Stimulated activated naive CD8-positive, alpha-beta T cell treated with anti-CD3 and anti-CD28 coated beads, Interleukin-15, amount 100 ng/mL, for 72 hours (primary cell): Measurements from ENCODE around the gene SYT1.

Experiments used
- ATAC-seq: fragments of 150-1000 bp; cut with Tn5 transposase; 2 replicates; pipeline ENCODE4 v1.10.0; 2021; ENCODE audit warnings: mild to moderate bottlenecking, moderate library complexity
- DNase-seq, 2 donors: peaks; one replicate each; pipeline ENCODE4 v3.0.0; 2021 to 2022
- H3K27ac Mint-ChIP-seq, 2 donors: one replicate each; pipeline ENCODE4 v1.8.0; 2022; ENCODE audit warnings: mild to moderate bottlenecking in 2 of 2, mixed read lengths in 2 of 2, moderate library complexity in 2 of 2
- H3K27me3 Mint-ChIP-seq: one replicate; pipeline ENCODE4 v1.8.0; 2022; ENCODE audit warnings: mixed read lengths
- H3K4me1 Mint-ChIP-seq: one replicate; pipeline ENCODE4 v1.8.0; 2022; ENCODE audit warnings: mild to moderate bottlenecking, mixed read lengths
- H3K4me3 Mint-ChIP-seq, 2 donors: one replicate each; pipeline ENCODE4 v1.8.0; 2022; ENCODE audit warnings: mild to moderate bottlenecking in 2 of 2, mixed read lengths in 2 of 2, moderate library complexity in 1 of 2
- H3K9me3 Mint-ChIP-seq, 2 donors: one replicate each; pipeline ENCODE4 v1.8.0; 2022; ENCODE audit warnings: mixed read lengths in 2 of 2

SYT1 gene

DNA sequence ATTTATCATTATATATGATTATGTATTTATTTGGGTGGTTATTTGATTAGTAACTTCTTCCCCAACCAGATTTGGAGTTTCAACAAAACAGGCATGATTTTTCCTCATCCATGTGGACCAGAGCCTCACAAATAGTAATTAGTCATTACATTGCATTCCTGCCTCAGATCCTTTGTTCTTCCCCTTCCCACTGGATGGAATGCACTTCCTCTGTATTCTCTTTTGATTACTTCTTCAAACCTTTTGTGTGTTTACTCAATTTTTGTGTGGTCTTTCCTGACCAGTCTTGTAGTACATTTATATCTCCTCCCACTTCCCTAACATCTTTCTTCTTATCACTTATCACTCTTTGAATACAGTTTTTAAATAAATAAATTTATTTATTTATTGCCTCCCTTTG, 15.5 kb downstream of the SYT1 start:
- no peak overlapping the region for H3K27ac Mint-ChIP-seq
- peaks cover 0 to 4% of the 10 kb centered on the region in 2 donors for H3K9me3 Mint-ChIP-seq
- no peak overlapping the region for H3K4me3 Mint-ChIP-seq
- no peaks in the 10 kb centered on the region for H3K4me1 Mint-ChIP-seq
- no peaks in the 10 kb centered on the region for H3K27me3 Mint-ChIP-seq
- ATAC-seq (no peak), DNase-seq (no peak)

DNA sequence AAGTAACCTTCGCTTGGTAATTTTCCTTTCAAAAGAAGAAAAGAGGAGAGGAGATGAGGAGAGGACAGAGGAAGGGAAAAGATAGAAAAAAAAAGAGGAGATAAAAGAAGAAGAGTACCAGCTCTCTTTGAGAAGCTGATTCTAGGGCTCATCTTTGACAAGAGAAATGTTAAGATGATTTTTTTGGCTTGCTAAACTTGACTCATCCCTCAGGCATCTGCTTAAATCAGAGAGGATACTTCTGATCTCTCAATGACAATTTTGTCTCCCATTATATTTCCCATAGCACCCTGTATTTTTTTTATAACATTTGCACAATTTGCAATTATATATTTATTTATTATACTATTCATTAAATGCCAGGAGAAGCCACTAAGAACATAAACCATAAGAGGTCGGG, 17.1 kb downstream of the SYT1 start:
- ATAC-seq (no peak), DNase-seq (no peak)
- no peaks in the 10 kb centered on the region for H3K27me3 Mint-ChIP-seq
- H3K9me3 Mint-ChIP-seq, result peaks cover 0 to 4% of the 10 kb centered on the region in 2 donors
- H3K4me3 Mint-ChIP-seq, result no peak overlapping the region
- H3K4me1 Mint-ChIP-seq, result no peaks in the 10 kb centered on the region
- H3K27ac Mint-ChIP-seq, result no peak overlapping the region

DNA sequence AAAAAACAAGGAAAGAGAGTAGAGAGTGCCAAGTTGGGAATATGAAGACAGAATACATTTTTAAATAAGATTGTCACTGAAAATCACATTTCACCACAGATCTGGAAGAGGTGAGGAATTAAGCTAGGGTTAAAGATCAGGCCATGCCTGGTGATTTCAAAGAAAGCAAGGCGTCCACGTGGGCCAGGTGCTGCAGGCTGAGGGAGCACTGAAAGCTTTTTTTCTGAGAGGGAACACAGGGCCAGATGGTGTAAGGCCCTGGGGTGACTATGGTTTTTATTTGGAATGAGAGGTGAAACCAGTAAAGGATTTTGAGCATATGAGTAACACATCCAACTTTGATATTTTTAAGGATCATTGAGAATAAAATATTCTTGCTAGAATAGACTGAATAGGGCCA, 20.9 kb downstream of the SYT1 start:
- DNase-seq, result no peak
- no peaks in the 10 kb centered on the region for H3K9me3 Mint-ChIP-seq
- no peaks in the 10 kb centered on the region for H3K27me3 Mint-ChIP-seq
- no peak overlapping the region for H3K4me3 Mint-ChIP-seq
- no peak for ATAC-seq
- H3K27ac Mint-ChIP-seq, result no peak overlapping the region
- no peaks in the 10 kb centered on the region for H3K4me1 Mint-ChIP-seq

DNA sequence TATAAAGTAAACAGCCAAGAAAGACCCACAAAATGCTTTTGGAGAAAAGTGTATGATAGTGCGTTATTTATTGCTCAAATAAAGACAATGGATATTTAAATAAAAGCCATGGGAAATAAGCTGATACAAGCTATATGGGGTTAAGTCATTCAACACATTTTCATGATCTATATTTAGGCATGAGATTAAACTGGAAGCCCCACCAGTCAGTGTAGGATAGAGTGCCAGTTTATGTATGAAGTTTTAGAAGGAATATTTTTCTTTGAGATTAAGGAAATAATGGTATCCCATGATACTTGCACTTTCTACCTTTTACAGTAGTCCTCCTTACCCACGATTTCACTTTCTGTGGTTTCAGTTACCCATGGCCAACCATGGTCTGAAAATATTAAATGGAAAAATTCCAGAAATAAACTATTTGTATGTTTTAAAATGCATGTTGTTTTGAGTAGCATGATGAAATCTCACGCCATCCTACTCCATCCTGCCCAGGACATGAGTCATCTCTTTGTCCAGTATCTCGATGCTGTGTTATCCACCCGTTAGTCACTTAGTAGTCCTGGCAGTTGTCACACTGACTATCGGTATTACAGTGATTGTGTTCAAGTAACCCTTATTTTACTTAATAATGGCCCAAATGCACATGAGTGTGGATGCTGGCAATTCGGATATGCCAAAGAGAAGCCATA, 22.3 kb downstream of the SYT1 start:
- H3K27ac Mint-ChIP-seq, result no peak overlapping the region
- no peak for ATAC-seq
- no peaks in the 10 kb centered on the region for H3K4me1 Mint-ChIP-seq
- no peak overlapping the region for H3K4me3 Mint-ChIP-seq
- no peaks in the 10 kb centered on the region for H3K9me3 Mint-ChIP-seq
- DNase-seq, result no peak
- H3K27me3 Mint-ChIP-seq, result no peaks in the 10 kb centered on the region

DNA sequence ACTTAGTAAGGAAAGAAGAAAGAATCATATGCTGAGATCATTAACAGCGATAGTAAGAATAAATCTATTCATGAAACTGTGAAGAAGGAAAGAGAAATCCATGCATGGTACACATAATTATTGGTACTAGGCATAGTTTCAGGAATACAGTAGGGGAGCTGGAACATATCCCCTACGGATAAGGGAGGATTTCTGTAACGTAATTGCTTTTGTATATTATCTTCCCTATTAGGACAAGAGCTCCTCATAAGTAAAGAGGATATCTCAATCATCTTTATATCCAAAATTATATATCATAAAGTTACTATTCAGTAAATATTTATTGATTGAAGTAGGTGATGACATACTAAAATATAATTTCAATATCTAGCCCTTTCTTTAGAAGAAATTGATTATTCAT, 22.9 kb downstream of the SYT1 start:
- no peaks in the 10 kb centered on the region for H3K9me3 Mint-ChIP-seq
- no peak overlapping the region for H3K4me3 Mint-ChIP-seq
- no peak for DNase-seq
- no peak overlapping the region for H3K27ac Mint-ChIP-seq
- H3K27me3 Mint-ChIP-seq, result no peaks in the 10 kb centered on the region
- no peaks in the 10 kb centered on the region for H3K4me1 Mint-ChIP-seq
- no peak for ATAC-seq

DNA sequence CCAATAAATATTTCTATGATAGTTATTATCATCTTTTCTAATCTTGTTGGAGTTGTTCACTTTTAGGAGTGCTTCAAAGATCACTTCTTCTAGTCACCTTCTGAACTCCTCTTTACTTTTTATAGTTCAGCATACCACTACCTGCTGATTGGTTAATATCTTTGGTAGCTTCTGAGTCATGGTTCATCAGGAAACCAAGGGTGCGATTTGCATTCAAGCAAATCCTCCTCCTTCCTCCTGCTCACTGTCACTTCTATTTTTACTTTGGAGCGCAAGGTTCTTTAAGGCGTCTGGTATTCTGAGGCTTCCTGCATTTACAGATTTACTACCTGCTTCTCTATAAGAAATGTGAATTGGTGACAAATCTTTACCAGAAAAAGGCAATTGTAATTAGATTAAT, 24.0 kb downstream of the SYT1 start:
- Mint-ChIP-seq H3K27me3 (no peaks in the 10 kb centered on the region), H3K9me3 (no peaks in the 10 kb centered on the region), H3K4me3 (no peak overlapping the region), H3K27ac (no peak overlapping the region), H3K4me1 (no peaks in the 10 kb centered on the region)
- no peak for DNase-seq
- ATAC-seq, result no peak

DNA sequence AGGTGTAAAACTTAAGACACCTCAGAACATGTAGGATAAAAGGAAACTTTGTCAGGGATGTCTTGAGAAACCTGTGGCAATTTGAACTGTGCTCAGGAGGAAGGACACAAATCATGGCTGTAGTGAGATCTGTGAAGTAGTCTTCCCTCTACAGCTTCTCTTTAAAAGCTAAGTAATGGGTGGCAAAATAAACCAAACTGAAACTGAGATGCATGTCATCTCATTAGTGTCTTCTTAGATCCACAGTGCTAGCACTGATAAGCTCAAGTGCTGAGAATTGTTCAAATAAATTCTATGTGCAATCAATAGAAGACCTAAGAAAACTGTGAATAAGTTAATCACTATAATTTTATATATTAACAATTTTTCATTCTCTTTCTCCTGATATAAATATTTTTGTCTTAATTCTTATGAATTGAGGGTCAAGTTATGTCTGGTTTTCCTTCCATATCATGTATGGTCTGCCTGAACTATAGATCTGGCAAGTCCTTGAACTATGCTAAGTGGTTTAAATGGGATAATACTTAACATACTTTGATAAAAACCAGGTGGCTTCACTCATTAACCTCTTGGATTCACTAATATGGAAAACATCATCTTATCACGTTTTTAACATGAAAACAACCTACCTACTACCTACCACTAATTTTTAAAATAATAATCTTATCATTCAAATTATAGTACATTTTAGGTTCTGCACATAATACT, 27.2 kb downstream of the SYT1 start:
- ATAC-seq, result no peak
- Mint-ChIP-seq H3K4me3 (no peak overlapping the region), H3K27ac (no peak overlapping the region), H3K27me3 (no peaks in the 10 kb centered on the region), H3K4me1 (no peaks in the 10 kb centered on the region), H3K9me3 (no peaks in the 10 kb centered on the region)
- DNase-seq, result no peak

DNA sequence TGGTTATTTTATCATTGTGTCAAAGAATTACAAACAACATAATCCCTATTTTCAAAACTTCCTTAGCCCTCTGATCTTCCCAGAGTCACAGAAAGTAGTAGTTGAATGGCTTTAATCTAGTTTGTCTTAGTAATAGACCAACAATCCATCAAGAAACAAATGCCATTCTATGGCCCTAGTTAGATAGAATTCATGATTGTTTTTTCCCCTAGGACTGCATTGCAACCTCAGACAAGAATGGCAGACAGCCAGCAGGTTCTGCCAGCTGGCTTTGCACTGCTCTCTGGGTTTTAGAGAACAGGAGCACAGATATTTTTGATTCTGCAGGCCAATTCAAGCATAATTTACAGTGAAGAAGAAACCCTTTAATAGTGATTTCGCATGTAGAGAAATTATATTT, 33.8 kb downstream of the SYT1 start:
- no peak for DNase-seq
- Mint-ChIP-seq H3K9me3 (no peaks in the 10 kb centered on the region), H3K4me1 (no peaks in the 10 kb centered on the region)

DNA sequence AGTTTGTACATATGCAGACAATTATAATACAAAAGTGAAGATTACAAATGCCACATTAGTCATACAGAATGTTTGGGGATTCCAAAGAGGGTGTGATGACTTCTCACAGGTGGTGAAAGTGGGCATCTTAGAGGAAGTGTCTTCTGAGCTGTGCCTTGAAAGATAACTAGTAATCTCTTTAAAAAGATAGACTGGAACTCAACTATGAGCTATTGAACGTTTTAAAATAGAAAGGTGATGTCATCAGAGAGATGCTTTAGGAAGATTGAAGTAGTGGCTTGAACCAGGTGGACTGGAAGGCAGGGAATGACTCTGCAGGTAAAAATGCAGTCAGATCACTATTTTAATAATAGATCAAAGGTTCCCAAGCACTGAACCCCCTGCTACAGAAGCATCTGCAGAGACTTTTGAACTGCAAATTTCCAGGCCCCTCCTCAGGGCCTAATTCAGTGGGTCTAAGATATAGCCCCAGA, 50.3 kb downstream of the SYT1 start:
- no peak for ATAC-seq
- Mint-ChIP-seq H3K27me3 (no peaks in the 10 kb centered on the region), H3K4me3 (no peak overlapping the region), H3K9me3 (peaks cover 13 to 14% of the 10 kb centered on the region in 2 donors), H3K27ac (no peak overlapping the region), H3K4me1 (no peaks in the 10 kb centered on the region)
- no peak for DNase-seq

More for the DNA sequence above, 33.8 kb downstream of the SYT1 start:
- ATAC-seq, result no peak
- no peak overlapping the region for H3K27ac Mint-ChIP-seq
- H3K27me3 Mint-ChIP-seq, result no peaks in the 10 kb centered on the region
- H3K4me3 Mint-ChIP-seq, result no peak overlapping the region

DNA sequence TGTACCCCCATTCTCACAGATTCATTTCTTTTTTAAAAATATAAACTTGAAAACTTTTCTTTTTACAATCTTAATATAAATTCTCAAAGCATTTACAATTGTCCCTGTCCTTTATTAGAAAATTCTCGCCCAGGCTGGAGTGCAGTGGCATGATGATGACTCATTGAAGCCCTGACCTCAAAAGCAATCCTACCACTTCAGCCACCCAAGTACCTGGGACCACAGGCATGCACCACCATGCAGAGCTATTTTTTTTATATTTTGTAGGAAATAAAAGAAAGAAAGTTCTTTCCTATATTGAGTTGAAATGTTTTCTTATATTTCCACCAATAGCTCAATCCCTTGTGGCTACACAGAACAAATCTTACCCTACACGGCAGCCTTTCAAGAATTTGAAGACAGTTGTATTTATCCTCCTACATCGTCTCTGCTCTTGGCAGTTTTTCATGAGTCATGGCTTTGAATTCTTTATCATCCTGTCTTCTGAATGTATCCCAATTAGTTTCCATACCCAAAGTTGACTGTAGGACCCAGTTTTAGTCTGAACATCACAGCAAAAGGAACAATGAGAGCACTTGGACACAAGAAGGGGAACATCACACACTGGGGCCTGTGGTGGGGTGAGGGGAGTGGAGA, 52.4 kb downstream of the SYT1 start:
- no peak overlapping the region for H3K27ac Mint-ChIP-seq
- H3K27me3 Mint-ChIP-seq, result no peaks in the 10 kb centered on the region
- no peaks in the 10 kb centered on the region for H3K4me1 Mint-ChIP-seq
- DNase-seq (no peak), ATAC-seq (no peak)
- H3K9me3 Mint-ChIP-seq, result peaks cover 4 to 6% of the 10 kb centered on the region in 2 donors
- H3K4me3 Mint-ChIP-seq, result no peak overlapping the region

DNA sequence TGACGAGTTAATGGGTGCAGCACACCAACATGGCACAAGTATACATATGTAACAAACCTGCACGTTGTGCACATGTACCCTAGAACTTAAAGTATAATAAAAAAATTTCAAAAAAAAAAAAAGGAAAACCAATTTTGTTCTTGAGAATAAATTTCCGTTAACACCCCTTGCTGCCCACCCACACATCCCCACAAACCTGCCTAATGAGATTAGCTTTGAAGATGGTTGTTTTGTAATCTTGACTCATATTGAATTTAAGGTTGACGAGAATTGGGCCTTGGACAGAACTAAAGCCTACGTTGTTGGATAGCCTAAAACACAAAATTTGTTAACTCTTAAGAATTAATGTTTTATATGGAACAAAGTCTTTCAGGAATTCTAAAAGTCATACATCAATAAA, 52.9 kb downstream of the SYT1 start:
- DNase-seq, result no peak
- Mint-ChIP-seq H3K4me1 (no peaks in the 10 kb centered on the region), H3K27ac (no peak overlapping the region), H3K9me3 (peaks cover 4 to 6% of the 10 kb centered on the region in 2 donors), H3K4me3 (no peak overlapping the region), H3K27me3 (no peaks in the 10 kb centered on the region)
- no peak for ATAC-seq

DNA sequence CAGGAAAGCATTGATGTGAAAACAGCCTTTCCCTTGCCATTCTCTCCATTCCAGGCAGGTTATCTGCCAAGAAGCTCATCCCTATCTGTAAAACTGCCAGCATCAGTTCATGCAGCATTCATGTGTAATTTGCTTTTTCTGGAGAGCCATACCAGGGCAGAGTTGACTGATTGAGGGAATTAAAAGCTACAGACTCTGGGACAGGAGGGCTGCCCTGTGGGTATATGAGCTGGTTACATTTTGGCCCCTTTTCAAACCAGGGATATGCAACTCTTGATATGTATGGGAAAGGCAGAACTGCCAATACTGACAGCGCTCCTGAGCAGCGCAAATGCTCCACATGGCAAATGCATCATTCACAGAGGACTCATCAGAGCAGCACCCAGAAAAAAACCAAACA, 53.7 kb downstream of the SYT1 start:
- Mint-ChIP-seq H3K27me3 (no peaks in the 10 kb centered on the region), H3K27ac (no peak overlapping the region)

DNA sequence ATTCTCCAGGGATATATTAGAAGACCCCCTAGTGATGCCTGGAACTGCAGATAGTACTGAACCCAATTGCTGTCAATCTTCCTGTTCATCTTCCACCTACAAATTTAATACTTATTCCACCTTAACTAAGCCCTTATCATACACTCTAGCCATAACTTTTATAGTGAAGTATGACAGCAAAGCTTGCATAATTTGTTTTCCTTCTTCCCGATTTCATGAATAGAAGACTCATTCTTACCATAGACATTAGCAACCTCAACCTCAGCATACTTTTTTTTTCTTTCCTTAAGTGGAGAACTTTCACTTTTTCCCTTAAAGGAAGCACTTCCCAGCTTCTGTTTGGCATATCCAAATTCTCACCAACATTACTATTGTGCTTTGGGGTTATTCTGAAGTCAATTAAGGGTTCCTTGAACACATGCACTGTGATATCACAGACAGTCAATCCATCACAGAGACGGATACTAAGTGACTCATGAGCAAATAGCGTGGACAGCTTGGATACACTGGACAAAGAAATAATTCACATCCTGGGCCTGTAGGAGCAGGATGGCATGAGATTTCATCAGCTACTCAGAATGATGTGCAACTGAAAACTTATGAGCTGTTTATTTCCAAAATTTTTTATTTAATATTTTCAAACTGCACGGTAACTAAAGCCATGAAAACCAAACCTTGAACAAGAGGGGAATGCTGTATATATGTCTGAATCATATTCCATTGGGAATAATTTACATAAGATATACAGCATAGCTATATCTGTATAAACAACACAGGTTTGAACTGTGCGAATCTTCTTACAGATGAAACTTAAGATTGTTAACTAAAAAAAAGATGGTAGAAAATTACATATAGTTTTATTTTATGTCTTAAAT, 63.9 kb downstream of the SYT1 start:
- DNase-seq (no peak), ATAC-seq (no peak)
- H3K27ac Mint-ChIP-seq, result no peak overlapping the region
- H3K9me3 Mint-ChIP-seq, result peaks cover 17 to 23% of the 10 kb centered on the region in 2 donors
- H3K4me1 Mint-ChIP-seq, result no peaks in the 10 kb centered on the region
- no peak overlapping the region for H3K4me3 Mint-ChIP-seq
- no peaks in the 10 kb centered on the region for H3K27me3 Mint-ChIP-seq

More for the DNA sequence above, 53.7 kb downstream of the SYT1 start:
- no peak overlapping the region for H3K4me3 Mint-ChIP-seq
- no peaks in the 10 kb centered on the region for H3K4me1 Mint-ChIP-seq
- no peak for ATAC-seq
- no peak for DNase-seq
- peaks cover 4 to 6% of the 10 kb centered on the region in 2 donors for H3K9me3 Mint-ChIP-seq

DNA sequence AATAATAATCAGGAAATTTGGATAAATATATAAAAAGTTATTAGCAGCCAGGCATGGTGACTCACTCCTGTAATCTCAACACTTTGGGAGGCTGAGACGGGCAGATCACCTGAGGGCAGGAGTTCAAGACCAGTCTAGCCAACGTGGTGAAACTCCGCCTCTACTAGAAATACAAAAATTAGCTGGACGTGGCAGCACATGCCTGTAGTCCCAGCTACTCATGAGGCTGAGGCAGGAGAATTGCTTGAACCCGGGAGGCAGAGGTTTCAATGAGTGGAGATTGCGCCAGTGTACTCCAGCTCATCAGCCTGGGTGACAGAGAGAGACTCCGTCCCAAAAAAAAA, 64.5 kb downstream of the SYT1 start:
- DNase-seq, result no peak
- no peaks in the 10 kb centered on the region for H3K27me3 Mint-ChIP-seq
- ATAC-seq, result no peak
- H3K4me1 Mint-ChIP-seq, result no peaks in the 10 kb centered on the region
- peaks cover 21 to 23% of the 10 kb centered on the region in 2 donors for H3K9me3 Mint-ChIP-seq
- H3K4me3 Mint-ChIP-seq, result no peak overlapping the region
- H3K27ac Mint-ChIP-seq, result no peak overlapping the region

DNA sequence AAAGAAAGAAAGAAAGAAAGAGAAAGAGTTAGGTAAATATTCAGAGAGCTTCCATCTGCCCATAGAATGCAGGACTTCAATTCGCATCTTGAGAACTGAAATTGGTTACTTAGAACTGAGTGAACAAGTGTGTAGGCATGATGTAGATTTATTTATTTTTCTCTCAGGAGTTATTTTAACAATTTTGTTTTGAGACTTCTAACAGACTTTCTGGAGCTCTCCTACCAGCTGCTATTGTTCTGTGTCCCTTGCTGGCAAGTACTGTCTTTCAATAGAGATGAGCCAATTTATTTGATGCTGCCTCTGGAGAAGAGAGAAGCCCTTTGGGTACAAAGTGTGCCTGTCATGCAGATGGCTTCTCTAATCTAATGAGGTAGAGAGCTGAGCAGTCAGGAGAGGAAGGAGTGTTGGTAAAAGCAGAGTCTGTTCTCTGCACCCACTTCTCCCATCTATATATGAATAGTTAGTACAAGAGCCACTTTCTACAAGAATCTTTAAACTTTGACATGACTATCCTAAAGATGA, 67.0 kb downstream of the SYT1 start:
- Mint-ChIP-seq H3K9me3 (peaks cover 21 to 23% of the 10 kb centered on the region in 2 donors), H3K27ac (no peak overlapping the region), H3K27me3 (no peaks in the 10 kb centered on the region), H3K4me1 (no peaks in the 10 kb centered on the region), H3K4me3 (no peak overlapping the region)
- DNase-seq (no peak), ATAC-seq (no peak)
